Upper lobe of left lung (tissue), 6 donors: Measurements from ENCODE around the gene SMTNL2. TPM values are rescaled to one million over a fixed set of nuclear protein-coding genes. Genes with fewer than 3 reads are reported as not detected.
"Not testable (repeated sequence)": the region's sequence is repeated elsewhere in the genome, so short reads cannot be mapped to it uniquely, and the experiment has no call there.

ENCODE experiments used
- ATAC-seq, 2 donors: fragments of 200-7000 bp; cut with Tn5 transposase; one replicate each; pipeline ENCODE4 v1.9.1; 2022; ENCODE audit warnings: mild to moderate bottlenecking in 2 of 2, moderate library complexity in 2 of 2; ENCODE audit not compliant: low FRiP score in 2 of 2
- DNase-seq, 2 donors: peaks; one replicate each; pipeline ENCODE4 v3.0.0-alpha.2; 2019 to 2020
- H3K27ac ChIP-seq, 4 donors: fragments of 200-600 bp; sonication (generic); one replicate each; pipeline ENCODE4 v1.5.1; 2016 to 2019
- H3K27me3 ChIP-seq, 4 donors: fragments of 200-600 bp; sonication (generic); one replicate each; pipeline ENCODE4 v1.5.1; 2017 to 2019
- H3K36me3 ChIP-seq, 4 donors: fragments of 200-600 bp; sonication (generic); one replicate each; pipeline ENCODE4 v1.5.1; 2016 to 2019
- H3K4me1 ChIP-seq, 4 donors: fragments of 200-600 bp; sonication (generic); one replicate each; pipeline ENCODE4 v1.5.1; 2018 to 2019
- H3K4me3 ChIP-seq, 4 donors: fragments of 200-600 bp; sonication (generic); one replicate each; pipeline ENCODE4 v1.5.1; 2017 to 2019; ENCODE audit warnings: mild to moderate bottlenecking in 2 of 4, moderate library complexity in 1 of 4
- H3K9me3 ChIP-seq, 4 donors: fragments of 200-600 bp; sonication (generic); one replicate each; pipeline ENCODE4 v1.5.1; 2018 to 2019
- CTCF ChIP-seq, 6 experiments: fragments of 450-650 bp in 4 of 6; fragments of 200-600 bp in 2 of 6; sonication (generic) in 2 of 6; IDR thresholded peaks; one replicate each; pipeline ENCODE4 v1.5.1; 2016 to 2019; ENCODE audit warnings: antibody characterized with exemption in 6 of 6
- EP300 ChIP-seq, 4 donors: sonication (generic); formaldehyde crosslinking; IDR thresholded peaks; one replicate each; pipeline ENCODE4 v1.5.1; 2017; ENCODE audit warnings: antibody characterized with exemption in 4 of 4, control low read depth in 2 of 4
- POLR2A ChIP-seq, 4 donors: fragments of 450-650 bp; IDR thresholded peaks; one replicate each; pipeline ENCODE4 v1.5.1; 2016 to 2017; ENCODE audit warnings: antibody characterized with exemption in 4 of 4, mild to moderate bottlenecking in 2 of 4
- POLR2AphosphoS5 ChIP-seq, 2 donors: sonication (generic); formaldehyde crosslinking; IDR thresholded peaks; one replicate each; pipeline ENCODE4 v1.5.1; 2017; ENCODE audit warnings: antibody characterized with exemption in 2 of 2
- WGBS, 2 donors: methylation state at CpG; one replicate each; pipeline ENCODE4 v1.1.5; 2017 to 2018; 5-methylcytosine and 5-hydroxymethylcytosine counted together
- total RNA-seq, 6 donors: library from RNA; depleted of rRNA in 4 of 6; stranded (reverse); fragments of >200 nt in 4 of 6; gene quantifications; one replicate each; pipeline versions ENCODE4 v1.1.0 to v1.2.1, GENCODE V29; 2016 to 2021
- donor health status: DM: no; HTN: no; CAD: no; lungs with moderate emphysema.
- donor health status: DM: no; HTN: yes; CAD: no; lungs with severe emphysema.

Gene SMTNL2
- total RNA-seq, 6 donors from 2014 or later: 0.49 to 7.3 (median 3.6) TPM

GRCh38 chr17:4617590-4618351 lies 33.4 kb downstream of the SMTNL2 start:
- no peak for ATAC-seq
- TF ChIP-seq POLR2AphosphoS5 (IDR thresholded peaks at IDR 0.05) (no peak), EP300 (IDR thresholded peaks at IDR 0.05) (no peak), POLR2A (IDR thresholded peaks at IDR 0.05) (no peak), CTCF (IDR thresholded peaks at IDR 0.05) (no peak)
- DNase-seq: no peak
- WGBS, 2 donors: 61 to 63% methylated on average over 15 of the region's 15 CpGs
- no peaks in the 10 kb centered on the region for H3K9me3 ChIP-seq
- H3K27me3 ChIP-seq: no peaks in the 10 kb centered on the region
- no peak overlapping the region for H3K27ac ChIP-seq
- no peaks in the 10 kb centered on the region for H3K4me1 ChIP-seq
- H3K36me3 ChIP-seq: no peaks in the 10 kb centered on the region
- H3K4me3 ChIP-seq: no peak overlapping the region

GRCh38 chr17:4620531-4621101 lies 36.3 kb downstream of the SMTNL2 start:
- TF ChIP-seq POLR2AphosphoS5 (IDR thresholded peaks at IDR 0.05) (no peak), CTCF (IDR thresholded peaks at IDR 0.05) (no peak), POLR2A (IDR thresholded peaks at IDR 0.05) (no peak), EP300 (IDR thresholded peaks at IDR 0.05) (no peak)
- H3K36me3 ChIP-seq: no peaks in the 10 kb centered on the region
- H3K27ac ChIP-seq: no peak overlapping the region
- no peak overlapping the region for H3K4me3 ChIP-seq
- ATAC-seq: no peak
- no peaks in the 10 kb centered on the region for H3K9me3 ChIP-seq
- DNase-seq: no peak
- H3K4me1 ChIP-seq: peaks cover 1 to 5% (median 3%) of the 10 kb centered on the region in 4 donors
- no peaks in the 10 kb centered on the region for H3K27me3 ChIP-seq
- WGBS, 2 donors: 89 to 94% methylated on average over 4 of the region's 4 CpGs

- 93 to 98% methylated on average over 1 of the region's 1 CpG for WGBS, 2 donors
Observed at GRCh38 chr17:4622375-4622774, 38.0 kb downstream of the SMTNL2 start.

GRCh38 chr17:4623249-4623648 lies 38.9 kb downstream of the SMTNL2 start:
- no peak for ATAC-seq

More at GRCh38 chr17:4622375-4622774, 38.0 kb downstream of the SMTNL2 start:
- Histone ChIP-seq H3K4me3 (no peak overlapping the region), H3K9me3 (no peaks in the 10 kb centered on the region), H3K27me3 (no peaks in the 10 kb centered on the region), H3K36me3 (no peaks in the 10 kb centered on the region), H3K27ac (no peak overlapping the region), H3K4me1 (peaks cover 4 to 8% (median 6%) of the 10 kb centered on the region in 4 donors)
- ATAC-seq (no peak), DNase-seq (no peak)
- no peak for TF ChIP-seq CTCF (IDR thresholded peaks at IDR 0.05)
- TF ChIP-seq POLR2A (IDR thresholded peaks at IDR 0.05): no peak
- no peak for TF ChIP-seq EP300 (IDR thresholded peaks at IDR 0.05)
- TF ChIP-seq POLR2AphosphoS5 (IDR thresholded peaks at IDR 0.05): no peak

GRCh38 chr17:4624451-4624911 lies 40.2 kb downstream of the SMTNL2 start:
- not testable (repeated sequence) for H3K9me3 ChIP-seq, DNase-seq, H3K27me3 ChIP-seq, H3K4me1 ChIP-seq, H3K4me3 ChIP-seq, ATAC-seq, H3K36me3 ChIP-seq, H3K27ac ChIP-seq
- WGBS, 2 donors: 59 to 74% methylated on average over 3 of the region's 3 CpGs

More at GRCh38 chr17:4623249-4623648, 38.9 kb downstream of the SMTNL2 start:
- WGBS, 2 donors: 83 to 85% methylated on average over 2 of the region's 2 CpGs
- Histone ChIP-seq H3K4me3 (no peak overlapping the region), H3K27ac (no peak overlapping the region), H3K9me3 (no peaks in the 10 kb centered on the region), H3K27me3 (no peaks in the 10 kb centered on the region), H3K36me3 (no peaks in the 10 kb centered on the region), H3K4me1 (peaks cover 4 to 8% (median 6%) of the 10 kb centered on the region in 4 donors)
- TF ChIP-seq POLR2A (IDR thresholded peaks at IDR 0.05) (no peak), CTCF (IDR thresholded peaks at IDR 0.05) (no peak), EP300 (IDR thresholded peaks at IDR 0.05) (no peak), POLR2AphosphoS5 (IDR thresholded peaks at IDR 0.05) (no peak)
- no peak for DNase-seq
